Measurements from ENCODE around the gene MAN2B2. TPM values are rescaled to one million over a fixed set of nuclear protein-coding genes. Genes with fewer than 3 reads are reported as not detected.

MAN2B2 gene
- total RNA-seq, 1 donor from 2014 or later = 4.2 TPM

DNA sequence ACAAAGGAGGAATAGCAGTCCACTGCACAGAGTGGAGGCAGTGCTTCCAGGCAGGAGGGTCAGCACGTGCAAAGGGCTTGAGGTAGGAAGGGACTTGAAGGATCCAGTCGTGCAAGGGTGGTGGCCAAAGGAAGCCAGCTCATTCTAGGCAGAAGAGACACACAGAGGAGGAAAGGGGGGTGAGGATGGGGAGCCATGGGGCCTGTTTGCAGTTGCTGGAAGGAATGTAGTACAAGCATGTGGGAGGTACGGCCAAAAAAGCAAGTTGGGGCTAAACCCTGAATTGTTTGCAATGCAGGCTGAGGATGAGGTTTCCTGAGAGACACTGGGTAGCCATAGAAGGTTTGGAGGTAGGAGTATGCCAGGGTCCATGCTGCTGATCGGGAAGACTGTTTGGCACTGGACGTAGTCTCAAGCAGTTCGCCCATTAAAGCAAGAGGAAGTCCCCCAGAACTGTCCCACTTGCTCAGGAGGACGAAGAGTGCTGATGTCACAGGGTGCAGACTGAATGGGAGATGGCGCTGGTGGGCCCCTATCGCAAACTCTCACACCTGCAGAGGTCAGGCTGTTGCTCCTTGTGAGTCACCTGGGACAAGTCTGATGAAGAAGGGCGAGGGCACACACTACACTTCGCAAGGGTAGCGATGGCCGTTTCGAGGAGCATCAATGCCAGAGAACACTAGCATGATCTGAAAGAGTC is 9.1 kb upstream of the MAN2B2 start:
- Histone ChIP-seq H3K27me3 (ENCODE audit: control insufficient read depth in 3 of 3, insufficient read depth in 3 of 3, low read length in 3 of 3) (peaks cover 48 to 63% (median 58%) of the 10 kb centered on the region in 3 donors), H3K4me1 (ENCODE audit: control insufficient read depth in 3 of 3, insufficient read depth in 3 of 3, low read length in 3 of 3) (peaks cover 4 to 14% (median 7%) of the 10 kb centered on the region in 3 donors)

DNA sequence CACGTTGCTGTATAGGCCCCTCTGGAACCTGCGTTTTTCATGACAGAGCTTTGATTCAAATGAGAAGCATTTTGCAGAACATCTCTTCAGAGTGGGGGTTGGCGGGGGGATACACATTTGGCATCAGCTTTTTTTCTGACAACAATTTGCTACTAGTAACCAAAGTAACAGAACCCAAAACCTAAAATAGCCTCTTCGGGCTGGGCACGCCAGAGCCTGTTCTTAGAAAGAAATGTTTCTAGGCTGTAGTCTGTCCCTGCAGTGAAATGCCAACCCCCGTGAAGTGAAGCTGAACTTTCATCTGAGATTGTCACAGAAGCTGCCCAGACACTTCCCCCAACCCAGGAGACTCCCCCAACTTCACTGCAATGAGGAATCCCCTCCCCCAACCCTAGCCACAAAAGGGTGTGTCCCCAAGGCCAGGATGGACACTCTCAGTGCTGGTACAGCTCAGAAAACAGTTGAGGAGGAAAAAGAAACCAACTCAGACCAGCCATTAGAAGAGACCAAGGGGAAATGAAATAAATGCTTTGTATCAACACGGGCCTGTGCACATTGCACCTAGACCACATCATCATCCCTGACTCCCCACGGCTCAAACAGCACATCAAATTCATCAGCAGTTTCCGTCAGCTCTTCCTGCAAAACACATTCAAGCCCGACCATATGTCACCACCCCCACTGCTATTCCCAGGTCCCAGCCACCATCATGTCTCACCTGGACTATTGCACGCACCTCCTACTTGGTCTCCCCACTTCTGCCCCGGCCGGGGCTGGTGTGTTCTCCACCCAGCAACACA is 8.4 kb upstream of the MAN2B2 start:
- no peak overlapping the region for H3K4me3 ChIP-seq (ENCODE audit: low read length in 3 of 3)
- peaks cover 4 to 14% (median 7%) of the 10 kb centered on the region in 3 donors for H3K4me1 ChIP-seq (ENCODE audit: control insufficient read depth in 3 of 3, insufficient read depth in 3 of 3, low read length in 3 of 3)
- no peaks in the 10 kb centered on the region for H3K36me3 ChIP-seq (ENCODE audit: control insufficient read depth in 3 of 3, insufficient read depth in 3 of 3, low read length in 3 of 3)
- peaks cover 0 to 2% (median 0%) of the 10 kb centered on the region in 3 donors for H3K9me3 ChIP-seq (ENCODE audit: control insufficient read depth in 3 of 3, low read length in 3 of 3)
- no peak overlapping the region for H3K9ac ChIP-seq (ENCODE audit: low read depth in 1 of 3, low read length in 3 of 3)
- peaks cover 41 to 63% (median 54%) of the 10 kb centered on the region in 3 donors for H3K27me3 ChIP-seq (ENCODE audit: control insufficient read depth in 3 of 3, insufficient read depth in 3 of 3, low read length in 3 of 3)
- H3K27ac ChIP-seq (ENCODE audit: low read depth, low read length) = no peak overlapping the region

More for the DNA sequence above, 9.1 kb upstream of the MAN2B2 start:
- H3K9ac ChIP-seq (ENCODE audit: low read depth in 1 of 3, low read length in 3 of 3) = no peak overlapping the region
- H3K9me3 ChIP-seq (ENCODE audit: control insufficient read depth in 3 of 3, low read length in 3 of 3) = no peaks in the 10 kb centered on the region
- H3K4me3 ChIP-seq (ENCODE audit: low read length in 3 of 3) = no peak overlapping the region
- no peak overlapping the region for H3K27ac ChIP-seq (ENCODE audit: low read depth, low read length)
- no peaks in the 10 kb centered on the region for H3K36me3 ChIP-seq (ENCODE audit: control insufficient read depth in 3 of 3, insufficient read depth in 3 of 3, low read length in 3 of 3)

DNA sequence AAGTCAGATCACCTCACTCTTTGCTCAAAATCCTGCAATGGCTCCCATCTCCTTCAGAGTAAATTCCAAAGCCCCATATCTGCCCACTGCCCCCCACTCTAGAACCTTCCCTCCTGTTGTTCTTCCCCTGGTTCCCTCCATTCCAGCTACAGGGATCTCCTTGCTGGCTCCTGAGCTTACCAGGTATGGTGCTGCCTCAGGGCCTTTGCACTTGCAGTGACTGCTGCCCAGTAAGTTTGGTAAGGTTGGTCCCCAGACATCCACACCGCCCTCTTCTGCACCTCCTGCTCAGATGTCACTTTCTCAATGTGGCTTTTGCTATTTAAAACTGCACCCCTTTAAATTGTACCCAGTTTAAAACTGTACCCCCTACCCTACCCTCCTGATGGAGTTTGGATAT is 7.8 kb upstream of the MAN2B2 start:
- Histone ChIP-seq H3K4me3 (ENCODE audit: low read length in 3 of 3) (no peak overlapping the region), H3K9me3 (ENCODE audit: control insufficient read depth in 3 of 3, low read length in 3 of 3) (peaks cover 0 to 2% (median 0%) of the 10 kb centered on the region in 3 donors), H3K36me3 (ENCODE audit: control insufficient read depth in 3 of 3, insufficient read depth in 3 of 3, low read length in 3 of 3) (no peaks in the 10 kb centered on the region), H3K4me1 (ENCODE audit: control insufficient read depth in 3 of 3, insufficient read depth in 3 of 3, low read length in 3 of 3) (peaks cover 4 to 14% (median 7%) of the 10 kb centered on the region in 3 donors), H3K27ac (ENCODE audit: low read depth, low read length) (no peak overlapping the region), H3K27me3 (ENCODE audit: control insufficient read depth in 3 of 3, insufficient read depth in 3 of 3, low read length in 3 of 3) (peaks cover 36 to 57% (median 51%) of the 10 kb centered on the region in 3 donors), H3K9ac (ENCODE audit: low read depth in 1 of 3, low read length in 3 of 3) (no peak overlapping the region)

DNA sequence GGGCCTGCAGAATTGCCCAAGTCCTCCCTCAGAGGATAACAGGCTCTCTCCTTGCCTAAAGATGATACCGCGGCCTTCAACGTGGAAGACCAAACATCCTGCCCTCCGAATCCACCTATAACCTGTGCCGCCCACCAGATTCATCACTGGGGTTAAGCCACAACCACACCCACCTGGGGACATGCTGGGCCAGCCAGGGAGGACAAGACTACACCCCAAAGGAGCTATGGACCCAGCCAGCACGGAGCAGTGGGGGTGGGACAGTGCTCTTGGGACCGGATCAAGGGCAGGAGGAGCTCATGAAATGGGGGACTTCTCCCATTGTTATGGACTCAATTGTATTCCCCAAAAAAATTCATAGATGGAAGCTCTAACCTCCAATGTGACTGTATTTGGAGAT is 6.8 kb upstream of the MAN2B2 start:
- Histone ChIP-seq H3K9me3 (ENCODE audit: control insufficient read depth in 3 of 3, low read length in 3 of 3) (peaks cover 0 to 2% (median 0%) of the 10 kb centered on the region in 3 donors), H3K4me3 (ENCODE audit: low read length in 3 of 3) (no peak overlapping the region), H3K27me3 (ENCODE audit: control insufficient read depth in 3 of 3, insufficient read depth in 3 of 3, low read length in 3 of 3) (peaks cover 27 to 48% (median 42%) of the 10 kb centered on the region in 3 donors), H3K4me1 (ENCODE audit: control insufficient read depth in 3 of 3, insufficient read depth in 3 of 3, low read length in 3 of 3) (peaks cover under 1 to 7% (median 6%) of the 10 kb centered on the region in 3 donors), H3K36me3 (ENCODE audit: control insufficient read depth in 3 of 3, insufficient read depth in 3 of 3, low read length in 3 of 3) (no peaks in the 10 kb centered on the region), H3K27ac (ENCODE audit: low read depth, low read length) (no peak overlapping the region), H3K9ac (ENCODE audit: low read depth in 1 of 3, low read length in 3 of 3) (no peak overlapping the region)

DNA sequence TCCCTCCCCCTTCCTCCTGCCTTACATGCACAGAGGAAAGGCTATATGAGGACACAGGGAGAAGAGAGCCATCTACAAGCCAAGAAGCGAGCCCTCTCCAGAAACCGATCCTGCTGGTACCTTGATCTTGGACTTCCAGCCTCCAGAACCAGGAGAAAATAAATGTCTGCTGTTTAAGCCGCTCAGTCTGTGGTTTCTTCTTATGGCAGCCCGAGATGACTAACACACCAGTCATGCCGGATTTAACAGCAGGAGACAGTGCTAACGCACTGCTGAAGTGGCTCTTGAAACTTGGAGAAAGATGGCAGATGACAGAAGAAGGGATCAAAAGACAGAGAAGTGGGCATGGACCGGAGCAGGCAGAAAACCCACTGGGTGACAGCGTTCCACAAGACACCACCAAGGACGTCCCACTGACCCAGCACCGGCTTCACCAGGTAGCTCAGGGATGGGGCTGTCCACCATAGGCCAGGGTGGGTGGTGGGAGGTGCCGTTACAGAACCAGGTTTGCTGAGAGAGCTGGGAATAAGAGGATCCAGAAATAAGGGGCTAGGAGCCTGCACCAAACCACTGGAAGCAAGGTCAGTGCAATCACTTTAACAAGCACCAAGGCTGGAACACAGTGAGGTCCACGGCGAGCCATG is 6.2 kb upstream of the MAN2B2 start:
- H3K4me3 ChIP-seq (ENCODE audit: low read length in 3 of 3) = no peak overlapping the region
- no peaks in the 10 kb centered on the region for H3K36me3 ChIP-seq (ENCODE audit: control insufficient read depth in 3 of 3, insufficient read depth in 3 of 3, low read length in 3 of 3)
- H3K4me1 ChIP-seq (ENCODE audit: control insufficient read depth in 3 of 3, insufficient read depth in 3 of 3, low read length in 3 of 3) = peaks cover 0 to 6% (median 5%) of the 10 kb centered on the region in 3 donors
- H3K27me3 ChIP-seq (ENCODE audit: control insufficient read depth in 3 of 3, insufficient read depth in 3 of 3, low read length in 3 of 3) = peaks cover 27 to 51% (median 45%) of the 10 kb centered on the region in 3 donors
- peaks cover 0 to 2% (median 0%) of the 10 kb centered on the region in 3 donors for H3K9me3 ChIP-seq (ENCODE audit: control insufficient read depth in 3 of 3, low read length in 3 of 3)
- no peak overlapping the region for H3K9ac ChIP-seq (ENCODE audit: low read depth in 1 of 3, low read length in 3 of 3)
- no peak overlapping the region for H3K27ac ChIP-seq (ENCODE audit: low read depth, low read length)

DNA sequence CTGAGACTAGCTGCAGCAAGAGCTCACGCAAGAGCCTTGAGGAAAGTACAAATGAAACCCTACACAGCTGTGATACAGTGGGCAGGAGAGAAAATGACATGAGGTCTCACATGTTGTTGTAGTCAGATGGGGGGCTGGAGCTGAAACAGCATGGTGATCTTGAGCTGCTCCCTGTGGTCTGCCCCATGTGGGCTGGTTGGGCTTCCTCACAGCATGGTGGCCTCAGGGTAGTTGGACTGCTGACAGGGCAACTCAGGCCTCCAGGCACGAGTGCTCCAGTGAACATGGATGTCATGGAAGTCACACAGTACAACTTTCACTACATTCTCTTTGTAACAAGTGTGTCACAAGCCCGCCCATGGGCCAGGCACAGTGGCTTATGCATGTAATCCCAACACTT is 3.4 kb upstream of the MAN2B2 start:
- H3K4me1 ChIP-seq (ENCODE audit: control insufficient read depth in 3 of 3, insufficient read depth in 3 of 3, low read length in 3 of 3) = peaks cover 11 to 23% (median 12%) of the 10 kb centered on the region in 3 donors

DNA sequence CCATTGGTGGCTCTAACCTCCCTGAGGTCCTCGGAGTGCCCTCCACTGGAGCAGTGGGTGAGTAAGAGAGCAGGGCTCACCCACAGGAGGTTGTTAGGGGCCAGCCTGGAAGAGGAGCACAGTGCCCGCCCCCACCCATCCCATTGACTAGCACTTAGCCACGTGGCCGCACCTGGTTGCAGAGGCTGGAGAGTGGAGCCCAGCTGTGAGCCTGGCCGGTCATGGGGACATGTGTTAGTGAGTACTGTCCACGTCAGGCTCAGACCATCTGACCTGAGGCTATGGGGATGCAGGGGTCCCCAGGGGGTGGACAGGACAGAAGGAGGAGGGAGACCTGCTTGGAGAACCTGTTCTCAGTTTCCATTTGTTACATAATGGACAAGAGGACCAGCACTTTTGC is 1.4 kb upstream of the MAN2B2 start:
- Histone ChIP-seq H3K27ac (ENCODE audit: low read depth, low read length) (no peak overlapping the region), H3K9me3 (ENCODE audit: control insufficient read depth in 3 of 3, low read length in 3 of 3) (peaks cover 0 to 2% (median 0%) of the 10 kb centered on the region in 3 donors), H3K27me3 (ENCODE audit: control insufficient read depth in 3 of 3, insufficient read depth in 3 of 3, low read length in 3 of 3) (peaks cover 0 to 20% (median 13%) of the 10 kb centered on the region in 3 donors), H3K9ac (ENCODE audit: low read depth in 1 of 3, low read length in 3 of 3) (no peak overlapping the region), H3K4me3 (ENCODE audit: low read length in 3 of 3) (no peak overlapping the region), H3K36me3 (ENCODE audit: control insufficient read depth in 3 of 3, insufficient read depth in 3 of 3, low read length in 3 of 3) (peaks cover 0 to 5% (median 4%) of the 10 kb centered on the region in 3 donors), H3K4me1 (ENCODE audit: control insufficient read depth in 3 of 3, insufficient read depth in 3 of 3, low read length in 3 of 3) (peaks cover 11 to 23% (median 12%) of the 10 kb centered on the region in 3 donors)

More for the DNA sequence above, 3.4 kb upstream of the MAN2B2 start:
- no peak overlapping the region for H3K4me3 ChIP-seq (ENCODE audit: low read length in 3 of 3)
- H3K27ac ChIP-seq (ENCODE audit: low read depth, low read length) = no peak overlapping the region
- H3K9me3 ChIP-seq (ENCODE audit: control insufficient read depth in 3 of 3, low read length in 3 of 3) = peaks cover 0 to 2% (median 0%) of the 10 kb centered on the region in 3 donors
- no peaks in the 10 kb centered on the region for H3K36me3 ChIP-seq (ENCODE audit: control insufficient read depth in 3 of 3, insufficient read depth in 3 of 3, low read length in 3 of 3)
- H3K9ac ChIP-seq (ENCODE audit: low read depth in 1 of 3, low read length in 3 of 3) = no peak overlapping the region
- H3K27me3 ChIP-seq (ENCODE audit: control insufficient read depth in 3 of 3, insufficient read depth in 3 of 3, low read length in 3 of 3) = peaks cover 5 to 28% (median 19%) of the 10 kb centered on the region in 3 donors

DNA sequence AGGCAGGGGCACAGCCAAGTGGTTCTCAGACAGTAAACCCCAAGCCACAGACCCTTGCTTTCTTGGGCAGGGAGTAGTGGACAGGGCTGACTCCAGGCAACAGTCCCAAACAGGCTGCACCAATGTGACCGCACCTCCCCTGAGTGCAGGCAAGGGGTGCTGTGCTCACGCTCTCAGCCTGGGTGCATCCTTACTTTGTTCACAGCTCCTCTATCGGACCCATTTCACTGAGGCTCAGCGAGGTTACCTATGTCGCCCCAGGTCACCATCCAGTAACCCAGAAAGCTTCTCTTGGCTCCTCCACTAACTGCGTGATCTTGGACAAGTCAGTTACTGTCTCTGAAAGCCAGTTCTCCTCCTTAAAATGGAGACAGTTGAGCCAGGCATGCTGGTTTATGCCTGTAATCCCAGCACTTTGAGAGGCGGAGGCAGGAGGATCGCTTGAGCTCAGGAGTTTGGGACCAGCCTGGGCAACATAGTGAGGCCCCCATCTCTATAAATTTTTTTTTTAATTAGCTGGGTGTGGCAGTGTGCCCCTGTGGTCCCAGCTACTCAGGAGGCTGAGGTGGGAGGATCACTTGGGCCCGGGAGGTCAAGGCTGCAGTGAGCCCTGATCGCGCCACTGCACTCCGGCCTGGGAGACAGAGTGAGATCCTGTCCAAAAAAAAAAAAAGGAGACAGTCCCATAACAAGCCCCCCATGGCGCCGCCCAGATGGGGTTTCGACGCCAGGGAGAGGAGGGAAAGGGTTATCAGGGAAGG is 823 bp upstream of the MAN2B2 start:
- H3K27ac ChIP-seq (ENCODE audit: low read depth, low read length) = no peak overlapping the region
- peaks cover 0 to 7% (median 5%) of the 10 kb centered on the region in 3 donors for H3K36me3 ChIP-seq (ENCODE audit: control insufficient read depth in 3 of 3, insufficient read depth in 3 of 3, low read length in 3 of 3)
- peak overlapping the region; percentile 54 to 80 (median 64) for H3K9ac ChIP-seq (ENCODE audit: low read depth in 1 of 3, low read length in 3 of 3)
- peaks cover 11 to 23% (median 12%) of the 10 kb centered on the region in 3 donors for H3K4me1 ChIP-seq (ENCODE audit: control insufficient read depth in 3 of 3, insufficient read depth in 3 of 3, low read length in 3 of 3)
- peaks cover 0 to 15% (median 13%) of the 10 kb centered on the region in 3 donors for H3K27me3 ChIP-seq (ENCODE audit: control insufficient read depth in 3 of 3, insufficient read depth in 3 of 3, low read length in 3 of 3)
- H3K4me3 ChIP-seq (ENCODE audit: low read length in 3 of 3) = peak overlapping the region; percentile 73 to 91 (median 86)
- peaks cover 0 to 2% (median 0%) of the 10 kb centered on the region in 3 donors for H3K9me3 ChIP-seq (ENCODE audit: control insufficient read depth in 3 of 3, low read length in 3 of 3)
